Right cardiac atrium (tissue), 5 donors: ENCODE results near the gene TMEM154. TPM values are rescaled to one million over a fixed set of nuclear protein-coding genes. Genes with fewer than 3 reads are reported as not detected.

Experiments used
- ATAC-seq, 2 donors: fragments of 200-7000 bp; cut with Tn5 transposase; one replicate each; pipeline versions ENCODE4 v1.8.0 to v1.9.1; 2020; ENCODE audit warnings: moderate library complexity in 2 of 2, mild to moderate bottlenecking in 1 of 2
- DNase-seq, 3 donors: peaks; one replicate each; pipeline ENCODE4 v3.0.0-alpha.2; 2020
- H3K27ac ChIP-seq: one replicate; pipeline ENCODE4 v1.5.1; 2013; ENCODE audit warnings: mild to moderate bottlenecking, low read length, control low read depth, moderate library complexity
- H3K27me3 ChIP-seq: one replicate; pipeline ENCODE4 v1.6.1; 2013; ENCODE audit not compliant: control insufficient read depth, insufficient read depth
- H3K4me1 ChIP-seq: one replicate; pipeline ENCODE4 v1.6.1; 2013; ENCODE audit warnings: low read length; ENCODE audit not compliant: control insufficient read depth, insufficient read depth
- H3K4me3 ChIP-seq: one replicate; pipeline ENCODE4 v1.5.1; 2013; ENCODE audit warnings: low read length, control low read depth
- H3K9me3 ChIP-seq: one replicate; pipeline ENCODE4 v1.6.1; 2013; ENCODE audit warnings: low read length; ENCODE audit not compliant: control insufficient read depth
- WGBS: extraction: QIAGEN DNeasy Blood & Tissue Kit; methylation state at CpG from one replicate; pipeline ENCODE4 v1.1.7; 2013; 5-methylcytosine and 5-hydroxymethylcytosine counted together
- intact Hi-C, 4 donors: fragments of 100-400 bp; cut with DNase I; formaldehyde crosslinking; loops; one replicate each; pipeline versions ENCODE4 v1.11.0 to v1.14.0; 2022 to 2023
- long read RNA-seq, 4 donors: library from polyadenylated mRNA; unstranded; transcript quantifications; one replicate each; pipeline ENCODE4 v2.0.0, GENCODE V29; 2020 to 2021
- polyA plus RNA-seq: library from polyadenylated mRNA; stranded (reverse); fragments of 200-250 nt; gene quantifications from one replicate; pipeline ENCODE4 v1.2.3, GENCODE V29; 2013
- total RNA-seq, 4 donors: library from RNA; stranded (reverse); fragmentation: NEBNext Ultra II Directional; extraction: Animal tissue kit (Norgen Biotek cat#: 25700); gene quantifications; one replicate each; pipeline ENCODE4 v1.2.1, GENCODE V29; 2021
- donor health status: healthy with polysubstance abuse.
- donor health status: DM: no; HTN: yes; CAD: no.
- donor health status: DM: no; HTN: no; CAD: no.
- donor health status: DM: no; HTN: yes; CAD: no; lungs with severe emphysema.
- donor health status: DM: yes; HTN: yes; CAD: no.

TMEM154 gene, protein sequence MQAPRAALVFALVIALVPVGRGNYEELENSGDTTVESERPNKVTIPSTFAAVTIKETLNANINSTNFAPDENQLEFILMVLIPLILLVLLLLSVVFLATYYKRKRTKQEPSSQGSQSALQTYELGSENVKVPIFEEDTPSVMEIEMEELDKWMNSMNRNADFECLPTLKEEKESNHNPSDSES
- 1 to 10 TPM in 3 of 4 donors, under 1 TPM in 1; 0.48 to 2.4 (median 1.5) TPM for total RNA-seq
- 0.16 TPM for polyA plus RNA-seq
- long read RNA-seq, donor 1, result 0 reads
- long read RNA-seq, donor 2, result 0 reads
- long read RNA-seq, donor 3, partial matches to known transcripts, result 0 of 2 reads
- long read RNA-seq, donor 3, other reads (novel, unspliced or antisense), result 2 of 2 reads
- long read RNA-seq, donor 4, result 0 reads

DNA sequence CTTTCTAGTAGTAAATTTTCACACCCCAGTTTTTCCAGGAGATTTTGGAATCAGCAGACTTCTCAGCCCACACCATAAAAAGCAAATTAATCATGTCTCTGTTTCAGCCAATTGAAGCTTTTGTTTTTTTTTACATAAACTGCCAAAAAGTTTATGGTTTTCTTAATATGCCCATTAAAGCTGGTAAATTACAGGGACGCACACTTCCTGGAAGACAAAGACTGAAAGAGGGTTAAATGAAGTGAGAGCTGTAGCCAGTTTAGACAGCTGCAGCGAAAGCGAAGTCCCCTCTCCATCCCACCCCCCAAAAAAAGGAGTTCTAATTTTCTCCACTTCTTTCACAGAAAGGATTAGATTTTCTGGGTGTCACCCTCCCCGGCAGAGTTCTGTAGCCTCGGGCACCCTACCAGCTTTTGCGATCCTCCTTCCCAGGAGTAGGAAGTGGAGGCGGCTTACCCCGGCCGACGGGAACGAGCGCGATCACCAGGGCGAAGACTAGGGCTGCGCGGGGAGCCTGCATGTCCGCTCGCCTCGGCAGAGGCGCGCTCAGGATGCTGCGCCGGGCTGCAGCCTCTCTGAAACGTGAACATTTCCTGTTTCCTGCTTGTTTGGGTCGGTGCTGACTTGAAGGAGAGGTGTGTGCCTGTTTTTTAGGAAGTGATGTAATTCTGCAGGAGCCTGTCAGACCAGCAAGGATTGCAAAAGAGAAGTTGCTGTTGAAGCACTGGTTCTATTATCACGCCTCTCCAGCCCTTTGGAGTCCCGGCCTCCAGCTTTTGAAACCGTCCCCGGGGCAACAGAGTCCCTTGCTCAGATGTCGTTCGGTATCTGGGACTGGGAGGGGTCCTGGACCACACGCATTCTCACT is at the start of gene TMEM154:
Gene TMEM154 (minus strand): TSS at position 584 of the 868 bp plus-strand sequence. CDS start 64 bp downstream, at position 520.
- no peaks in the 10 kb centered on the region for H3K9me3 ChIP-seq
- intact Hi-C loops, result no loop called here
- ATAC-seq (peak; percentile 92 to 96), DNase-seq (peak; percentile 56 to 82 (median 78))
- 7% methylated on average over 32 of the region's 32 CpGs for WGBS
- no peaks in the 10 kb centered on the region for H3K4me1 ChIP-seq
- no peaks in the 10 kb centered on the region for H3K27me3 ChIP-seq
- H3K27ac ChIP-seq, result no peak within 1 kb of the TSS
- H3K4me3 ChIP-seq, result peak within 1 kb of the TSS; percentile 51

- no peak overlapping the region for H3K27ac ChIP-seq
- H3K4me3 ChIP-seq, result no peak overlapping the region
- ATAC-seq (no peak), DNase-seq (no peak)
- no peaks in the 10 kb centered on the region for H3K27me3 ChIP-seq
- WGBS, result 36% methylated on average over 2 of the region's 2 CpGs
- no peaks in the 10 kb centered on the region for H3K9me3 ChIP-seq
- intact Hi-C loops, result no loop called here
- H3K4me1 ChIP-seq, result no peaks in the 10 kb centered on the region
Measured at GRCh38 chr4:152729466-152729865, 49.7 kb upstream of the TMEM154 start.

- H3K4me1 ChIP-seq, result no peaks in the 10 kb centered on the region
- intact Hi-C loops, result no loop called here
- H3K27me3 ChIP-seq, result no peaks in the 10 kb centered on the region
- H3K4me3 ChIP-seq, result no peak overlapping the region
- no peak for ATAC-seq
- H3K27ac ChIP-seq, result no peak overlapping the region
- 88% methylated on average over 1 of the region's 1 CpG for WGBS
- no peak for DNase-seq
- H3K9me3 ChIP-seq, result no peaks in the 10 kb centered on the region
Measured at GRCh38 chr4:152728343-152728742, 48.5 kb upstream of the TMEM154 start.

- Histone ChIP-seq H3K4me1 (no peaks in the 10 kb centered on the region), H3K9me3 (no peaks in the 10 kb centered on the region), H3K27me3 (no peaks in the 10 kb centered on the region), H3K4me3 (no peak overlapping the region), H3K27ac (no peak overlapping the region)
- ATAC-seq (no peak), DNase-seq (no peak)
- intact Hi-C loops, result no loop called here
- WGBS, result 42% methylated on average over 1 of the region's 1 CpG
Measured at GRCh38 chr4:152727784-152728183, 48.0 kb upstream of the TMEM154 start.

GRCh38 chr4:152724494-152724893 is 44.7 kb upstream of the TMEM154 start:
- Histone ChIP-seq H3K27me3 (no peaks in the 10 kb centered on the region), H3K4me3 (no peak overlapping the region), H3K9me3 (no peaks in the 10 kb centered on the region), H3K27ac (no peak overlapping the region), H3K4me1 (no peaks in the 10 kb centered on the region)
- DNase-seq, result no peak
- intact Hi-C loops, result no loop called here
- 74% methylated on average over 5 of the region's 5 CpGs for WGBS
- no peak for ATAC-seq

GRCh38 chr4:152723236-152723635 is 43.4 kb upstream of the TMEM154 start:
- no peaks in the 10 kb centered on the region for H3K9me3 ChIP-seq
- 62% methylated on average over 3 of the region's 3 CpGs for whole genome bisulfite sequencing
- DNase-seq (no peak), ATAC-seq (no peak)
- no peak overlapping the region for H3K4me3 ChIP-seq
- no peaks in the 10 kb centered on the region for H3K4me1 ChIP-seq
- H3K27ac ChIP-seq, result no peak overlapping the region
- no peaks in the 10 kb centered on the region for H3K27me3 ChIP-seq
- intact Hi-C loops, result no loop called here

- intact Hi-C loops, result no loop called here
- Histone ChIP-seq H3K27ac (no peak overlapping the region), H3K4me1 (no peaks in the 10 kb centered on the region), H3K4me3 (no peak overlapping the region), H3K27me3 (no peaks in the 10 kb centered on the region), H3K9me3 (no peaks in the 10 kb centered on the region)
- no peak for ATAC-seq
- WGBS, result 80% methylated on average over 24 of the region's 24 CpGs
- DNase-seq, result no peak
Measured at GRCh38 chr4:152719801-152720556, 40.2 kb upstream of the TMEM154 start.

GRCh38 chr4:152719291-152719690 is 39.5 kb upstream of the TMEM154 start:
- Histone ChIP-seq H3K4me3 (no peak overlapping the region), H3K27me3 (no peaks in the 10 kb centered on the region), H3K9me3 (no peaks in the 10 kb centered on the region), H3K27ac (no peak overlapping the region), H3K4me1 (no peaks in the 10 kb centered on the region)
- DNase-seq (no peak), ATAC-seq (no peak)
- 55% methylated on average over 1 of the region's 1 CpG for WGBS
- intact Hi-C loops, result no loop called here

DNA sequence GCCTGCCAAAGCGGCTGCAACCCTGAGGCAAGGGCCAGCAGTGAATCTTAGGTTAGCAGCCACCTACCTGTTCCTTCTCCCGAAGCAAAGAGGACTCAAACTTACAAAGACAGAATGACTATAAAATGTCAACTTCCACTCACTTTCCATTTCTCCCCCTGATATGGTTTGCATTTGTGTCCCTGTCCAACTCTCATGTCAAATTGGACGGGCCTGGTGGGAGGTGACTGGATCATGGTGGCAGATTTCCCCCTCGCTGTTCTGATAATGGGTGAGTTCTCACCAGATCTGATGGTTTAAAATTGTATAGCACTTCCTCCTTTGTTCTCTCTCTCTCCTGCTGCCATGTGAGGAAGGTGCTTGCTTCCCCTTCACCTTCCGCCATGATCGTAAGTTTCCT is 35.3 kb upstream of the TMEM154 start:
- no peaks in the 10 kb centered on the region for H3K27me3 ChIP-seq
- ATAC-seq (no peak), DNase-seq (no peak)
- 95% methylated on average over 6 of the region's 6 CpGs for WGBS
- H3K9me3 ChIP-seq, result no peaks in the 10 kb centered on the region
- no peaks in the 10 kb centered on the region for H3K4me1 ChIP-seq
- H3K4me3 ChIP-seq, result no peak overlapping the region
- no peak overlapping the region for H3K27ac ChIP-seq
- intact Hi-C loops, result no loop called here

- Histone ChIP-seq H3K4me3 (no peak overlapping the region), H3K27me3 (no peaks in the 10 kb centered on the region), H3K27ac (no peak overlapping the region), H3K4me1 (no peaks in the 10 kb centered on the region), H3K9me3 (no peaks in the 10 kb centered on the region)
- 50% methylated on average over 2 of the region's 2 CpGs for WGBS
- intact Hi-C loops, result no loop called here
- DNase-seq (no peak), ATAC-seq (peak in 1 of 2 donors; percentile 57)
Measured at GRCh38 chr4:152713951-152714705, 34.3 kb upstream of the TMEM154 start.
